Measurements from ENCODE around the gene SPTLC3. TPM values are rescaled to one million over a fixed set of nuclear protein-coding genes. Genes with fewer than 3 reads are reported as not detected.
A peak's percentile ranks its signal among the peaks of the same experiment; 100 is the strongest.

SPTLC3 gene
- total RNA-seq, 1 donor from 2014 or later, result 18.7 TPM

DNA sequence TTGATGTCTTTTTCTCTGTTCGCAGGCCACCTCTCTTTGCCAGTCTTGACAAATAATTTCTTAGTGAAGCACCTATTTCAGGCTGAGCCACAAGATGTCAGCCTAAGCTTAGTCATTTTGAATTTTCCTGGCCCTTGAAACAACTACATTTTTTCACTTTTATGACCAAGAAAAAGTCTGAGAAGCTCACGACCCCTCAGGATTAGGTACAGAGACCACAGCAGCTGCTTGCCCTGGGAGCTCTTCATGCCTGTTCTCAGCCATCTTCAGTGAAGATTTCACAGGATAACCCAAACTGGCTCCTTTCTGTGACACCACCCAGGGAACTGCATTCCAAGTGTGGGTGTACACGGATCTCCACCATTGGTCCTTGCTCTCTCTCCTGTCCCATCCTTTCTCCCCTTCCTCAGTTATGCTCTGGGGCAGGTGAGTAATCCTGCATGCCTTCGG lies 38.4 kb upstream of the SPTLC3 start:
- Histone ChIP-seq H3K36me3 (no peaks in the 10 kb centered on the region), H3K4me3 (no peak overlapping the region), H3K27ac (no peak overlapping the region), H3K4me1 (no peaks in the 10 kb centered on the region), H3K27me3 (ENCODE audit: low read depth) (no peaks in the 10 kb centered on the region), H3K9me3 (no peaks in the 10 kb centered on the region)
- ATAC-seq, result peak; percentile 34 to 60
- TF ChIP-seq, protein P1, sequence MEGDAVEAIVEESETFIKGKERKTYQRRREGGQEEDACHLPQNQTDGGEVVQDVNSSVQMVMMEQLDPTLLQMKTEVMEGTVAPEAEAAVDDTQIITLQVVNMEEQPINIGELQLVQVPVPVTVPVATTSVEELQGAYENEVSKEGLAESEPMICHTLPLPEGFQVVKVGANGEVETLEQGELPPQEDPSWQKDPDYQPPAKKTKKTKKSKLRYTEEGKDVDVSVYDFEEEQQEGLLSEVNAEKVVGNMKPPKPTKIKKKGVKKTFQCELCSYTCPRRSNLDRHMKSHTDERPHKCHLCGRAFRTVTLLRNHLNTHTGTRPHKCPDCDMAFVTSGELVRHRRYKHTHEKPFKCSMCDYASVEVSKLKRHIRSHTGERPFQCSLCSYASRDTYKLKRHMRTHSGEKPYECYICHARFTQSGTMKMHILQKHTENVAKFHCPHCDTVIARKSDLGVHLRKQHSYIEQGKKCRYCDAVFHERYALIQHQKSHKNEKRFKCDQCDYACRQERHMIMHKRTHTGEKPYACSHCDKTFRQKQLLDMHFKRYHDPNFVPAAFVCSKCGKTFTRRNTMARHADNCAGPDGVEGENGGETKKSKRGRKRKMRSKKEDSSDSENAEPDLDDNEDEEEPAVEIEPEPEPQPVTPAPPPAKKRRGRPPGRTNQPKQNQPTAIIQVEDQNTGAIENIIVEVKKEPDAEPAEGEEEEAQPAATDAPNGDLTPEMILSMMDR (IDR thresholded peaks at IDR 0.05), result peak; percentile 60
- no peak for DNase-seq
- intact Hi-C loops (cut with DNase I), result no loop called here

GRCh38 chr20:12975833-12976608 lies 32.8 kb upstream of the SPTLC3 start:
- H3K27ac ChIP-seq, result no peak overlapping the region
- no peak for DNase-seq
- no peaks in the 10 kb centered on the region for H3K27me3 ChIP-seq (ENCODE audit: low read depth)
- H3K9me3 ChIP-seq, result no peaks in the 10 kb centered on the region
- no peak overlapping the region for H3K4me3 ChIP-seq
- H3K36me3 ChIP-seq, result no peaks in the 10 kb centered on the region
- no peaks in the 10 kb centered on the region for H3K4me1 ChIP-seq
- TF ChIP-seq, protein P1 (IDR thresholded peaks at IDR 0.05), result no peak
- intact Hi-C loops (cut with DNase I), result no loop called here
- peak in 1 of 2 donors; percentile 46 for ATAC-seq

GRCh38 chr20:12976720-12977309 lies 32.0 kb upstream of the SPTLC3 start:
- ATAC-seq (no peak), DNase-seq (no peak)
- Histone ChIP-seq H3K4me1 (no peaks in the 10 kb centered on the region), H3K27ac (no peak overlapping the region), H3K36me3 (no peaks in the 10 kb centered on the region), H3K27me3 (ENCODE audit: low read depth) (no peaks in the 10 kb centered on the region), H3K4me3 (no peak overlapping the region), H3K9me3 (no peaks in the 10 kb centered on the region)
- TF ChIP-seq, protein P1 (IDR thresholded peaks at IDR 0.05), result no peak
- intact Hi-C loops (cut with DNase I), result no loop called here

DNA sequence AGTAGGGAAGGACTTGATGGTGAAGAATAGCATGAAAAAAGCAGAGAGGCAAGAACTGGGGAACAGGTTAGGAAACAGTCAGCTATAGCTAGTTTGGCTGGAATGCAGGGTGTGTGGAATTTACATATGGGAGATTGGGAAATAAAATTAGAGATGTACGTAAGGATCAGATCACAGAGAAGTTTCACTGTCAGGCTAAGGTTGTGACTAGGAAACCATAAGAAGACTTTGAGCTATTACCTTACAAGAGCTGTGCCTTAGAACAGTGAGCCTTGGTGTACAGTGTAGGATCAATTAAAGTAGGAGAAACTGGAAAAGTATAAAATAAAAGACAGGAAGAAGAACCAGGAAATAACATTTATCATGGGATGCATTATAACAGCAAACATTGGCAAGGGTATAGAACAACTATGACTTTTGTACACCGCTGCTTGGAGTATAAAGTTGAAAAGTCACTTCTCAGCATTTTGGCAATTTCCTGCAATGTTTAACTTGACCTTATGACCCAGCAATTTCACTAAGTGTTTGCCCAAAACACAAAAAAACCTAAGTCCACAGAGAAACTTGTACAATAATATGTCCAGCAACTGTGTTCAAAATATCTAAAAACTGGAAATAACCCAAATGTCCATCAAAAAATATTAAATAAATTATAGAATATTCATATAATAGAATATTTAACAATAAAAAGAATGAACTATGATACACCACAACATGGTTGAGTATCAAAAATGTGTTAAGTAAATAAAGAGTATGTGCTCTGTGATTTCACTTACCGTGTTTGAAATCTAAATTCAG lies 31.2 kb upstream of the SPTLC3 start:
- no peak for DNase-seq

GRCh38 chr20:12978126-12978394 lies 30.7 kb upstream of the SPTLC3 start:
- Histone ChIP-seq H3K27ac (no peak overlapping the region), H3K4me3 (no peak overlapping the region), H3K9me3 (no peaks in the 10 kb centered on the region), H3K36me3 (no peaks in the 10 kb centered on the region), H3K27me3 (ENCODE audit: low read depth) (no peaks in the 10 kb centered on the region), H3K4me1 (no peaks in the 10 kb centered on the region)
- TF ChIP-seq, protein P1 (IDR thresholded peaks at IDR 0.05), result no peak
- no peak for ATAC-seq
- DNase-seq, result no peak
- intact Hi-C loops (cut with DNase I), result no loop called here

More for the DNA sequence above, 31.2 kb upstream of the SPTLC3 start:
- intact Hi-C loops (cut with DNase I), result no loop called here
- H3K9me3 ChIP-seq, result no peaks in the 10 kb centered on the region
- no peaks in the 10 kb centered on the region for H3K27me3 ChIP-seq (ENCODE audit: low read depth)
- ATAC-seq, result peak in 1 of 2 donors; percentile 33
- no peaks in the 10 kb centered on the region for H3K36me3 ChIP-seq
- no peaks in the 10 kb centered on the region for H3K4me1 ChIP-seq
- TF ChIP-seq, protein P1 (IDR thresholded peaks at IDR 0.05), result no peak
- H3K27ac ChIP-seq, result no peak overlapping the region
- H3K4me3 ChIP-seq, result no peak overlapping the region

Data from lower lobe of right lung (tissue), 2 donors.